HL-60/S4 treated with retinoic acid at 250 ng/mL for 4 days and 3 days (cell line): ENCODE data around the gene CADPS.

ENCODE experiments used
- in situ Hi-C: fragments of 300-500 bp; cut with MboI; formaldehyde crosslinking; loops from 2 replicates; pipeline ENCODE4 v1.7.0; 2022; ENCODE audit warnings: low sequenced_read_pairs

The CADPS gene

DNA sequence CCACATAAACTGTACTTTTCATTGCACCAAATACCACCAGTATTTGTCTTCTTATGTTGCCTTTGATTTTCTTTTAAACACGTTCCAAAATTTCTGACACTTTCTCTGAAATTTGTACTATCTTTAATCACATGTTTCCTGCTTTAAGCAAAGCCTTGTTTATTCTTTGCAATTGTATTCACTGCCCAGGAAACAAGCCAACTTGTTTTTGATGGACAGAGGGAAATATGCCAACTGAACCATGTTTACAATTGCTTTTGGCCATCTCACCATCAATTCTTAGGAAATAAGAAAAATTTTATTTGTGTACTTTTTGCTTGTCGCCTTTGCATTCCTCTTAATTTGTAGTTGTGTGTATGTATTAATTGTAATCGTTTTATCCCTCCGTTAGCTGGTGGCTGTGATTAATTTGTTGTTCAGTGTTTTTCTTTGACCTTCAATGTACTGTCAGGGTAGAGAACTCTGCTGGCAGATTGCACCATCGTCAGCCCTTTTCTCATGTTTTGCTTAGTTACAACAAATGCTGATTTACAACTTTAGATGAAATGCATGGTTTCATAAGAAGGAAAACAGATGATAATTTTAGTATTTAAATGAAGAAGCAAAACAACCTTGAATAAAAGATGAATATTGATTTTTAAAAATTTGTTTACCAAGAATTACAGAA lies 482.5 kb downstream of the CADPS start:
- in situ Hi-C loops = no loop called here

DNA sequence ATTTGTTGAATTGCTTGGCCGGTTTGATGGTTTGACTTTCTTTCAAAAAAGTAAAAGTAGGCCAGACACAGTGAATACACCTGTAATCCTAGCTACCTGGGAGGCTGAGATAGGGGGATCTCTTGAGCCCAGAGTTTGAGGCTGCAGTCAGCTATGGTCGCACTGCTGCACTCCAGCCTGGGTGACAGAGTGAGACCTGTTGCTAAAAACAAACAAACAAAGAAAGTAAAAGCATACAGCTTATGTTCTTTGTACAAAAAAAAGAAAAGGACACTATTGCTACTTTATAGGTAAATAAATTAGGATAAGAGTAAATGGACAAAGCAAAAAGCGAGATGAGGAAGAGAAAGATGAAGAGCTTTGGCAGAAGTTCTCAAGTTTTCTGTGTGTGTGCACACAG lies 488.0 kb downstream of the CADPS start:
- in situ Hi-C loops = no loop called here

DNA sequence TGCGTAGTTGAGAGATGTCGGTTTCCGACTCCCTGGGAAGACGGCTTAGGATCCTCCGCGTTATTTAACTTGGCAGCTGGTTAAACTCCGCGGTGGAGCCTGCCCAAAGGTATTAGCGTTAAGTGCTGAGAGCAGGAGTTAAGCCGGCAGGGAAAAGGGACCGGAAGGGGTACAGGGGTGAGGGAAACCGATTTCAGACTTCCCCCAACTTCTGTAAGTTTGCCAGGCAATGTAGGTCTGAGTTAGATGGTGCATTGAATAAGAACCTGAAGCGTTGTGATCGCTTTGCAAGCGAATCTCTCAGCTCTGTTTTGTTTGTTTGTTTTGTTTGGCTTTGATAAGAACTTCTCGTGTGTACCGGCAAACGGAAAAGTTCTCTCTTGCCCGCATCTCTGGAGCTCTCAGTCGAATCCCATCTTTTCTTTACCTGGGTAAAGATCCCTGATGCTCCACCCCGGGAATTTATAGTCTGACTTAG lies 495.9 kb downstream of the CADPS start:
- in situ Hi-C loops = no loop called here

DNA sequence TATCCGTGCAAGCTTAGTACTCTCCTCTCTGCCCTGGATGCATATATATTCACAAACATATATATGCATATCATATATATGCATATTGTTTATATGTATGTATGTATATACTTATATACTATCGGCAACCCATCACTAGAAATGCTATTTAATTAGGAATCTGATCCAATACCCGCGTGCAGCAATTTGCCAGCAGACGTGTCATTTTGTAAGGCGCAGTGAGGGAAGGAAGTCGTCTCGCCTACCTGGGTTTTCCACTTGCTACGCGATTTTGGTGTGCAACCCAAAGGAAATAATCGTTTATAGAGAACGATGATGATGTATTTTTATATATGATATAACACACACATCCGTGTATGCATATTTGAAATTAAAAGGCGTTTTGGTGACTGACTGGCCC lies 496.3 kb downstream of the CADPS start:
- in situ Hi-C loops = no loop called here

DNA sequence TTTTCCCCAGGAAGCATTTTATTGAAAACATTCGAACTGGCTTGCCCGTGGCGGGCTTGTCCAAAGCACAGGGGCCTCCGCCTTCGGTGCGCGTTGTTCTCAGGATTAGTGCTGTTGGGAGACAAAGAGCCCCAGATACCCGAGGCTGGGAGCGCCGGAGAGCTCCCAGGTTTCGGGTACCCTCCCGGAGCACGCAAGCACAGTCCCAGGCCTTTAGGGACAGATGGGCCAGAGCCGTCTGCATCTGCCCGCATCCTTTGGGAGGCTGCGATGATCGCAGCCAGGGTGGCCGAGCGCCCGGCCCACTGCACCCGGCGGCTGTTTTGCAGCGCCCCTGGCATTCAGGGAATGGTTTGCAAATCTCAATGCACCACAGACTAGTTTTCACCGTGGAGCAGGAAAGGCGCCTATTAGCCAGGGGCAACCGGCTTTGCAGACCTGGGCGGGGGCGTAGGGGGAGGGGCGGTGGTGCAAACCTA lies 496.9 kb downstream of the CADPS start:
- in situ Hi-C loops = no loop called here

DNA sequence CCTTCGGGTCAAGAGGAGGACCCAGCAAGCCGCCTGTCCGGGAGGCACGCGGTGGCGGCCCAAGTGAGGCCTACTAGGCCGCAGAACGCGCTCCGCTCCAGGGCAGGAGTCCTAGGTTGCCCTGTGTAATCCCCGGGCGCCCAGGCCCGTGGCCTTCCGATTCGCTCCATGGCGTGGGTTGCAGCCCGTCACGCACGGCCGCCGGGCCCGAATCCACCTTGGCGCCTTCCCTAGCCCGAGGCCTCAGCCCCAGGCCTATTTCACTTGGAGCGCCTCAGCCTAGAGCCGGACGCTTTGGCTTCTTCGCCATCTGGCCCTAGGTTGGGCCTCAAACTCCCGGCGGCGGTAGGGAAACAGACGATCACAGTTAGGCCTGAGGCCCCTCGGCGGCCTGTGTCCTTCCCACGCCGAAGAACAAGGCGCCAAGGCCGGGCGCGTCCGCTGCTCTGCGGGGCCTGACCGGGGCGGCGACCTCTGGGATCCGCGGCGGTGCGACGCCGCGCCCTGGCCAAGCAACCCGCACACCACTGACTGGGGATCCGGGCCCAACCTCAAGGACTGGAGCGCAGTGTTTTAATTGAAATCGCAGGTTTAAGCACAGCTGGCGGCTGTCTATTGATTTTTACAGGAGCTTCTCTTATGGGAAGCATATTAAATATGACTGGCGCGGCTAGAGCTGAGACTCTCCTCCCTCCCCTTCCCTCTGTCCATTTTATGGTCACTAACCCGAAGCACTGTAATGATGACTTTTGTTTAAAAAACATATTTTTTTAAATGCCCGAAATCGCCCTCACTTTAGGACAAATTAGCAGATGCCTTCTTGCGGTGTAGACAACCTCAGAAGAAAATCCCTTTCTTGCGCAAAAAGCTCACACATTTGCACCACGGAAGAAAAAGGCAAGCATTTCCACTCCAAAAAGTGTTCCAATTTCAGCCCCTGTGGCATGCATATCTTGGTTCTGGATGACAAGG lies 498.0 kb downstream of the CADPS start:
- in situ Hi-C loops = no loop called here

DNA sequence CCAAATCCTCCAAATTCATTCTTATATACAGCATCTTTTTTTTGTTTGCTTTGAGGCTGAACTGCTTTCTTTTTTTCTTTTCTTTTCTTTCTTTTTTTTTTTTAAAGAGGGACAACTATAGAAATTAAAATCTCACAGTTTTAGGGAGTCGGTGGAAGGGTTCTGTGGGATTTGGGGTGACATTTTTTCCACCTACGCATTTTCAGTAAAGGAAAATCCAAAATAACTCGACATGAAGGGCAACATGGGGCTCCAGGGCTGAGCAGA lies 498.8 kb downstream of the CADPS start:
- in situ Hi-C loops = no loop called here

DNA sequence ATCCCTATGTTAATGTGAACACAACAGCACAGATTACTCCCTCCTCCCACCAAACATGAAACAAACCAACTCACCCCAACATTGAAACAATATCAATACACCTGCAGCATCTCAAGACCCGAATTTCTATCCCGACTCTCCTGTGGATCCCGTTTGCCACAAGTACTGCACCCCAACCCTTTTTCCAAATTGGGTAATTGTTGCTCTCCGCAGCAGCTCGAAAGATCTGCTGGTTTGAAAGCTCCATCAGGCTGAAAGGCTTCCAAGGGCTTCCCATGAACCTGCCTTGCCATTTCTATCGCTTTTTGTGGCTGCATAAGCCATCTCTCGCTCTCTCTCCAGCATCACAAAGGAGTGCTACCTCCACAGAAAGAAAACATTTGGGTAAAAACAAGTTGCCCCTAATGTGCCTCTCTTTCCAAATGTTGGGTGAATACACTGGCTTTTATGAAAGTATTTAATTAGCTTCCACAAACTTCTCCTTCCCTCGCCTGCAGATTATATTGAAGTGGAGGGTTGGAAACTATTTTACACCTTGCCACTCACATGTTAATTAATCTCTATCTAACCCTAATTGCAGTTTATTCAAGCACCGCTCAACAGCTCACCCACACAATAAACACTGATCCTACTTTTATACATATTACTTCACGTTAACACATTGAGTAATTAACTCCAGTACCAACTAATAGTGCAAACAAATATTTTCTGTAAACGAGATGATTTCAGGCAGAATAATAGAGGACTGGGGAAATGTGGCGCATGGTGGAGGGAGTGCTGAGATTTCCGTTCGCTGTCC lies 499.4 kb downstream of the CADPS start:
- in situ Hi-C loops = no loop called here

DNA sequence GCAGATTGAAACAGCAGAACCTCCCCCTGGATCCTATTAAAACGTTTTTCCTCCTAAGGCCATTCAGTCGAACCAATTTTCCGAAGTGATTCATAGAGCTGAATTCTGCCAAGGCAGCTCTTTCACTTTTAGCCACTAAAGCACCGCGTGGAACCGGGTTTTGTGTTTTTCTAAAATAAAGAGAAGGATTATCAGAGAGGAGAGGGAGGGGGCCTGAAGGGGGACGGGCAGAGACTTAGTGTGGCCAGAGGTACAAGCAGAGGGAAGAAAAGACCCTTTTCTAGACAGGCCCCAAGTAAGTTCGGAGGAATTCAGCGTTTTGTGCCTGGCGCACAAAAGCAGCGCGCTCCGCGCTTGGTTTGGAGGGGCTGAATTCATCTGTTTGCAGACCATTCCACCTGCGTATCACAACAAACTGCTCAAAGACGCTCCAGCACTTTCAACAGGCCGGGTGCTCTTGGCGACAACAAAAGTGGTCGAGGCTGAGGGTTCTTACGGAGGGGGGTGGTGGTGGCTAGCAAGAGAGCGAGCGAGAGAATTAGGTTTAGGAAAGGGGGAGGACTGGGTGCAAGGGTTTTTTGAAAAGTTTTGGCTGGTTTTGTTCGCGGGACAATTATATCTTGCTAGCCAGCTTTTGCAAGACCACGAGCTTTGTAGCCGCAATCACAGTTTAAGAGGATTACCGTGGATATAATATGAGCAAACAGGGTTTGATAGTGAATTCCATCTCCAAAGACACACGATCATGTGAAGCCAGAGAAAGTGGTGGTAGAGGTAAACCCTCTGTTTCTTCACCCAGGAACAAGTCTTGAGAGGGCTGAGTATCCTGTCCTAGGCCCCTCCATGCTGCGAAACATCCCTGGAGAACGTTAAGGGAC lies 500.6 kb downstream of the CADPS start:
- in situ Hi-C loops = no loop called here

DNA sequence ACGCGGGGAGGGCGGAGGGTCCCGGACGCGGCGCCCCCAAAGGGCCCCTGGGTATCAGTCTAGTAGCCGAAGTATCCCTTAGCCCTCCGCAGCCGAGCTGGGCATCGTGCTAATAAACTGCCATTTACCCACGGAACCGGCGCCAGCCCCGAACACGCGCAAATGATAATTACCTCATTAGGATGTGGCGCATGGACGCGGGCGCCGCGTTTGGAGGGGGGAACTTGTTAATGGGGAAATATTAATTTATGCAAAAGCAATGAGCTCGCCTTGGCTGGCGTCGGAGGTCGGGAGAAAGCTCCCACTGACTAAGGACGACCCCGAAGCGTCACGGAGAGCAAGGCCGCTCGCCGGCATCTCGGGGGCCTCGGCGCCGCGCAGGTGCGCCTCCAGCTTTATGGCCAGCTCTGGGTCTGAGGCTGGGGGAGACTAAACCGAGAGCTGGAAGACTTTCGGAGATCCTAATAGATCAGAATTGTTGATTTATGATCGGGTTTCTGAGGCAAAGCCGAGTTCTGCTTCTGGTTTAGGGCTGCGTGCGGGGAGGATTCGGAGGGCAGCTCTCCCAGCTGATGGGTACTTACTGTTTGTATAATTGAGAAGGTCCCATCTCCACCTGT lies 501.4 kb downstream of the CADPS start:
- in situ Hi-C loops = no loop called here

DNA sequence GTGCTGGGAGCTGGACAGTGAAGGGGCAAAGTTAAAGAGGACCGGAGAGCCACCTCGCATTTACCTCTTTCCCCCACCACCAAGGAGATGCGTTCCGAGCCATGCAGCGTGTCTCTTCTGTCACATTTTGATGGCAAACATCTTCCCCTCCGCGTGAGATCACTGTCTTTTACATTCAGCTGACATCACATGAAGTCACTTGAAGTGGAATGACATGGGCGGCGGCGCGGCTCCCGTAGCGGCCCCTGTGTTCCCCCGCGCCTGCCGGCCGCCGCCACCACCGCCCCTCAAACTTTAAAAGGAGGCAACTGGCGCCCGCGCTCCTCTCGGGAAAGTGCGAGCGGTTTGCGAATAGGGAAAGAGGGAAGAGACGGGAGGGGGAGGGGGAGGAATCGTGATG lies 502.0 kb downstream of the CADPS start, which contains the start of gene FEZF2:
Gene FEZF2 (minus strand): TSS at position 336 of the 400 bp plus-strand sequence. CDS start 682 bp downstream, outside the sequence.
- in situ Hi-C loops = no loop called here

DNA sequence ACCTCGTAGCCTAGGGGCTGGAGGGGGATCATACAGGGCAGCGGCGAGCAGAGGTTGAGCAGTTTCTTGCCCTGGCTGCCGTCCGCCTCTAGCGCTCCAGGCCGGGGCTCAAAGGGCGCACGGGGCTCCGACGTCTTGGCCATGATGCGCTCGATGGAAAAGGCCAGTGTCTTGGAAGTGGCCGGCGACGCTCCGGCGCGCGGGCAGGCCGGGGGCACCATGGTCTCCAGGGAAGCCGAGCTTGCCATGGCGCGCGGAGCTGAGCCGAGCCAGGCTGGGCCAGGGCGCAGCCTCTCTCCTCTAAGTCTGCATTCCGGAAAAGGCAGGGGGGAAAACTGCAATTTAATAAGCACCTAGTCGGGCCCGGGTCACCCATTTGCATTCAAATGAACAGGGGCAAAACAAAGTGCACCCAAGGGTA lies 502.6 kb downstream of the CADPS start:
- in situ Hi-C loops = no loop called here

DNA sequence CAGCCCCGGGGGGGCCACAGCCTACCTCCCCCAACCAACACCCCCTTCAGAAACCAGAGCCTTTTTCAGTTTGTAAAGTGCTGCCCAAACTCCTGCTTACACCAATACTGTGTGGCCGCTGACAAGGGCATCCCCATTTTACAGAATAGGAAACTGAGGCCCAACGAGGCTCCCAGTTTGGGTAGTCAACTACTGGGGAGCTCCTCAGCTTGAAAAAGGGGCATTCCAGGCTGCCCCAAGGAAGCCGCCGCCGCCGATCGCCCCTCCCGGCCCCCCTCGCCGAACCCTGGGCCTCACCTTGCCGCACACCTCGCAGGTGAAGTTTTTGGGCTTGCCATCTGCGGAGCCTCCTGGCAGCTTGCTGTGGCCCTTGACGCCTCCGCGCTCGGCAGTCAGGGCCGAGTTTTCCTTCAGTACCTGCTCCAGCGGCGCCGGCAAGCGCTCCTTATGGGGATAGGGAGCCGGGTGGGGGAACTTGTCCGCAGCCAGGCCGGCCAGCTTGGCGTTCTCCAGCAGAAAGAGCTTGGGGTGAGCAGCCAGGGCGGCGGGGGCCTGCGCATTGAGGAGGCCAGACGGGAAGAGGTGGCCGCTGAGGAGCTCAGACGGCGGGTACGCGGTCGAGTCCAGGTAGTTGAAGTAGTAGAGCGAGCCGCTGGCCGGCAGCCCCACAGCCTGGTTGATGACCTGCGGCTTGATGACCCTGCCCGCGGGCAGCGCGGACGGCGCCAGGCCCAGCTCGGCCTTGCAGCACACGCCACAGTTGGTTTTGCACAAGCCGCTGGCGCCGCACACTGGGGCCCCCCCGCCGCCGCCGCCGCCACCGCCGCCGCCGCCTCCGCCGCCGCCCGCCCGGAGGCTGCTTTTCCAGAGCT lies 503.3 kb downstream of the CADPS start:
- in situ Hi-C loops = no loop called here

DNA sequence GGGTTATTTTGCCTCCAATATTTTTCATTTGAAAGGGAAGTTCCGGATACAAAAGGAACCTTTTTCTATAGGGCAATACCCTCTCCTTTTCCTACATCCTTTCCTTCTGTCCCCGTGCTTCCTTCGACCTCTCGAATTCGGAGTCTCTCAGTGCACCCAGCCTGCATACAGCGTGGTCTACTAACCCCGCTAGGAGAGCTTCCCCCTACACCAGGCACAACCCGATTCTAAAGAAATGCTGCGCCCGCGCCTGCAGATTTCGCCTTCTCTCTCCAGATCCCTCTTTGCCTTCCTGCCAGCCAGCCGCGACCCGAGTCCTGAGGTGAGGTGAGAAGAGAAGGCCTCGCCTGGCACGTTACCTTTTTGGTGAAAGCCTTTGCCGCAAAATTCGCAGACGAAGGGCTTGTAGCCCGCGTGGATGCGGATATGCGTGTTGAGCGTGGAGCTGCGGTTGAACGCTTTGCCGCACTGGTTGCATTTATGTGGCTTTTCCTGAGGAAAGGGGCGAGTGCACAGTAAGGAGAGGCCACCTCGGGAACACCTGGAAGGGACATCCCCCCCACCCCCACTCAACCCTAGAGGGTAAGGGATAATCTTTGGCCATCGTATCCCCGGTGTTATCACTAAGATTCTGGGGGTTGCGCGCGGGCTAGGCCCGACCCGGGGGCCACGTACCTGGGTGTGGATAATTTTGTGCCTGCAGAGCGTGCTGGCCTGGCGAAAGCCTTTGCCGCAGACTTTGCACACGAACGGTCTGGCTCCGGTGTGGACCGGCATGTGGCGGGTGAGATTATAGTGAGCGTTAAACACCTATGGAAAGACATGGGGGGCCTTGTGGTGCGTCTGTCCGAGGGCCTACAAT lies 504.1 kb downstream of the CADPS start:
- in situ Hi-C loops = no loop called here

DNA sequence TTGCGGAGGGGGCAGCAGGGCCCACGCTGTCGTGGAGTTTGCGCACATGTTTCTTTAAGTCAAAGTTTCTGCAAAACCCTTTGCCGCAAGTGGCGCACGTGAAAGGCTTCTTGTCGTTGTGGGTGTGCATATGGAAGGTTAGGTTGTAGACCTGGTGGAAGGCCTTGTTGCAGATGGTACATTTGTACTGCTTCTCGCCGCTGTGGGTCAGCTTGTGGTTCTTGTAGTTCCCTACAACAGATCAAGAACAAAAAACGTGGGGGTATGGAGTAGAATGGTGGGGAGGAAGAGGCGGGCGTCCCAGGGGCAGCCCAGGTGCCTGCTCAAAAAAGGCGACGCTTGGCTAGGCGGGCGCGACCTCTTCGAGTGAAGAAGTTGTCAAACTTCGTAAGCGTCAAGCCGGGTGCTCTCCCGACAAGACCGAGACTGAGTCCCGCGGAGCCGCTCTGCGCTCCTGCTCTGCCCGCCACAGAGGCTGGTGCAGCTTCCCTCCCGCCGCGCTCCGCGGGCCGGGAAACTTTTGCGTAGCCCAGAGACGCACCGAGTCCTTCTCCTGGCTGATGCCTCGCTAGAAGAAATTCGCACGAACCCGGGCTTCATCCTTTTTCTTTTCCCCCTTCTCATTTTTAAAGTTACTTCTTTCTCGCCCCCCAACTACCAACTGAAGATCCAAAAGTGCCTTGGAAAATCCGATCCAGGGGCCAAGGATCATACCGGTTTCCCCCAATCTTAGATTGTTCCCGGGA lies 504.9 kb downstream of the CADPS start:
- in situ Hi-C loops = no loop called here

DNA sequence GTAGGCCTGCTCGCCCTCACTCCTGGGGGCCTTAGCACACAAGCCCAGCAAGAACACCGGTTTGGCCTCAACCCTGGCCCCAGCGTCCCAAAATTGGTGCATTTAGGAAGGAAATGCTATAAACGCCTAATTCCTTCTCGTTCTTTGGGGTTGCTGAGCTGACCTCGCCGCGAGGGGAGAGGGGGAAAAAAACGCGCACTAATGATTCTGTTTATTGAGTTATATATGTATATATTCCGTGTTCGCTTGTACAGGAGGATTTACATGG lies 505.8 kb downstream of the CADPS start:
- in situ Hi-C loops = no loop called here

DNA sequence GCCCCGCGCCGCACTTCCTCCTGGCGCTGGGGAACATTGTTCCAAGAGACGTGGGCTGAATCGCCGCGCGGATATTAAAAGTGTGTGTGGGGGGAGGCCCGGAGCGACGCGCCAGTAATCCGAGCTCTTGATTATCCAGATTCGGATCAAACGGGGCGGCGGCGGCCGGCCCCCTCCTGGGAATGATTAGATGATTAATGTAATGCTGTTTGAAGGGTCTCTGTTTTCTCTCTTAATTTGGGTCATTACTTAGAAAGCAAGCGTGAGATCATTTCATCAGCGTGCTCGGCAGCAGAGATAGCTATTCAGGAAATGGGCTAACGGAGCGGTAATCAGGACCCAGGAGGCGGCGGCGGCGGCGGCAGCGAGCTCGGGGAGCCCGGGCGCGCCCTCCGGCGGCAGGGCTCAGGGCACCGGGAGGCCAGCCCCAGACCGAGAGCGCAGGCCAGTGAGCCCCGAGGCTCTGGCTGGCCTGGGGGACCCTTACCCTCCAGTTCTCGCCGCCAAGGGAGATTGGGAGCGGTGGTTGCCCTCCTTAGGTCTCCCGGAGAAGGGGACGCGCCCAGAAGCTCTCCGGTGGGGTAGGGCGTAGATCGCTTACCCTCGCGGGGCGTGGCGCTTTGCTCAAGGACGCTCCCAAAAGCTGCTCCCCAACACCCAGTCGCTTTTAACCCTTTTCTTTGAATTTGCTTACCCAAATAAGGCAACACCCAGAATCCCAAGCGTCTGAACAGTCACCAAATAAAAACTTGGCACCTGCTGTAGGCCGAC lies 506.3 kb downstream of the CADPS start:
- in situ Hi-C loops = no loop called here
